HepG2 (cell line): ENCODE data around the gene IQCH. TPM values are rescaled to one million over a fixed set of nuclear protein-coding genes. Genes with fewer than 3 reads are reported as not detected.

Experiments used
- AKAP8 ChIP-seq: sonication (generic); formaldehyde crosslinking; IDR thresholded peaks from 2 replicates; pipeline ENCODE4 v1.5.1; 2020; ENCODE audit warnings: mild to moderate bottlenecking, missing genetic modification reagents
- CCAR2 ChIP-seq: fragments of 200-400 bp; formaldehyde crosslinking; optimal IDR thresholded peaks from 2 replicates; pipeline ENCODE3; 2018; ENCODE audit warnings: low read depth, mild to moderate bottlenecking, low read length, moderate library complexity
- FOXJ3 ChIP-seq: sonication (generic); formaldehyde crosslinking; IDR thresholded peaks from 2 replicates; pipeline ENCODE4 v1.4.0; 2020; ENCODE audit warnings: missing genetic modification reagents, mild to moderate bottlenecking, borderline replicate concordance
- HNRNPL ChIP-seq: fragments of 200-400 bp; formaldehyde crosslinking; IDR thresholded peaks from 2 replicates; pipeline ENCODE4 v1.6.1; 2017; ENCODE audit warnings: mild to moderate bottlenecking, low read depth, low read length
- IRF1 ChIP-seq: sonication (generic); formaldehyde crosslinking; IDR thresholded peaks from 2 replicates; pipeline ENCODE4 v1.4.0; 2020; ENCODE audit warnings: low read depth, mild to moderate bottlenecking, missing genetic modification reagents
- KLF15 ChIP-seq: sonication (generic); formaldehyde crosslinking; IDR thresholded peaks from 2 replicates; pipeline ENCODE4 v1.8.1; 2023; ENCODE audit warnings: borderline replicate concordance, mild to moderate bottlenecking, inconsistent platforms, missing genetic modification reagents, mixed read lengths
- MTA3 ChIP-seq: sonication (generic); formaldehyde crosslinking; IDR thresholded peaks from 2 replicates; pipeline ENCODE4 v1.4.0; 2020; ENCODE audit warnings: missing genetic modification reagents
- NRL ChIP-seq: sonication (generic); formaldehyde crosslinking; IDR thresholded peaks from 2 replicates; pipeline ENCODE4 v1.5.0; 2020; ENCODE audit warnings: missing genetic modification reagents, mild to moderate bottlenecking, moderate library complexity, borderline replicate concordance
- PAF1 ChIP-seq: IDR thresholded peaks from 2 replicates; pipeline ENCODE4 v1.6.1; 2016; ENCODE audit warnings: missing genetic modification reagents, missing compliant biosample characterization
- POLR2G ChIP-seq: fragments of 200-400 bp; formaldehyde crosslinking; IDR thresholded peaks from 2 replicates; pipeline ENCODE4 v1.6.1; 2018; ENCODE audit warnings: mild to moderate bottlenecking, low read depth, low read length, moderate library complexity
- ZBTB21 ChIP-seq: sonication (generic); formaldehyde crosslinking; IDR thresholded peaks from 2 replicates; pipeline ENCODE4 v1.4.0; 2020; ENCODE audit warnings: missing genetic modification reagents
- ZKSCAN8 ChIP-seq: IDR thresholded peaks from 2 replicates; pipeline ENCODE4 v1.6.1; 2016; ENCODE audit warnings: borderline replicate concordance, missing genetic modification reagents, missing compliant biosample characterization
- ZNF552 ChIP-seq: sonication (generic); formaldehyde crosslinking; IDR thresholded peaks from 2 replicates; pipeline ENCODE4 v1.9.0; 2022; ENCODE audit warnings: missing genetic modification reagents, mild to moderate bottlenecking, borderline replicate concordance
- ZNF646 ChIP-seq: sonication (generic); formaldehyde crosslinking; IDR thresholded peaks from 2 replicates; pipeline ENCODE4 v1.9.0; 2021; ENCODE audit warnings: mild to moderate bottlenecking, missing genetic modification reagents
- ZNF674 ChIP-seq: sonication (generic); formaldehyde crosslinking; IDR thresholded peaks from 2 replicates; pipeline ENCODE4 v1.5.0; 2020; ENCODE audit warnings: low read depth, mild to moderate bottlenecking, missing genetic modification reagents
- polyA plus RNA-seq, 8 experiments: library from polyadenylated mRNA; depleted of rRNA in 3 of 8; stranded (reverse) in 7 of 8; unstranded in 1 of 8; fragments of >200 nt; fragmentation: Illumina TruSeq in 4 of 8; extraction: Trizol in 4 of 8; gene quantifications; 2 replicates each; pipeline versions ENCODE4 v1.2.1 to v1.2.3, GENCODE V29; 2011 to 2016; ENCODE audit warnings: low read depth in 4 of 8, missing spikeins in 1 of 8, mixed read lengths in 1 of 8; ENCODE audit not compliant: insufficient read depth in 1 of 8
- total RNA-seq, 5 experiments: library from RNA; depleted of rRNA; stranded (reverse); fragments of >200 nt; fragmentation: Illumina TruSeq; extraction: Trizol; gene quantifications; 2 replicates each; pipeline ENCODE4 v1.2.3, GENCODE V29; 2016; ENCODE audit warnings: low read depth in 1 of 5
- TF ChIP-seq, protein P1 (sequence below): sonication (generic); formaldehyde crosslinking; IDR thresholded peaks from 2 replicates; pipeline ENCODE4 v1.5.0; 2020; ENCODE audit warnings: missing genetic modification reagents, mild to moderate bottlenecking, borderline replicate concordance
- TF ChIP-seq, protein P2 (sequence below): sonication (generic); formaldehyde crosslinking; IDR thresholded peaks from 2 replicates; pipeline ENCODE4 v1.8.0; 2022; ENCODE audit warnings: mild to moderate bottlenecking, missing genetic modification reagents; ENCODE audit not compliant: insufficient replicate concordance

The IQCH gene
- total and polyA plus RNA-seq, 2 of the 13 experiments (the other 11 are each of a cell fraction or from before 2014, with no cell fraction given): 0.16 to 0.55 TPM

DNA sequence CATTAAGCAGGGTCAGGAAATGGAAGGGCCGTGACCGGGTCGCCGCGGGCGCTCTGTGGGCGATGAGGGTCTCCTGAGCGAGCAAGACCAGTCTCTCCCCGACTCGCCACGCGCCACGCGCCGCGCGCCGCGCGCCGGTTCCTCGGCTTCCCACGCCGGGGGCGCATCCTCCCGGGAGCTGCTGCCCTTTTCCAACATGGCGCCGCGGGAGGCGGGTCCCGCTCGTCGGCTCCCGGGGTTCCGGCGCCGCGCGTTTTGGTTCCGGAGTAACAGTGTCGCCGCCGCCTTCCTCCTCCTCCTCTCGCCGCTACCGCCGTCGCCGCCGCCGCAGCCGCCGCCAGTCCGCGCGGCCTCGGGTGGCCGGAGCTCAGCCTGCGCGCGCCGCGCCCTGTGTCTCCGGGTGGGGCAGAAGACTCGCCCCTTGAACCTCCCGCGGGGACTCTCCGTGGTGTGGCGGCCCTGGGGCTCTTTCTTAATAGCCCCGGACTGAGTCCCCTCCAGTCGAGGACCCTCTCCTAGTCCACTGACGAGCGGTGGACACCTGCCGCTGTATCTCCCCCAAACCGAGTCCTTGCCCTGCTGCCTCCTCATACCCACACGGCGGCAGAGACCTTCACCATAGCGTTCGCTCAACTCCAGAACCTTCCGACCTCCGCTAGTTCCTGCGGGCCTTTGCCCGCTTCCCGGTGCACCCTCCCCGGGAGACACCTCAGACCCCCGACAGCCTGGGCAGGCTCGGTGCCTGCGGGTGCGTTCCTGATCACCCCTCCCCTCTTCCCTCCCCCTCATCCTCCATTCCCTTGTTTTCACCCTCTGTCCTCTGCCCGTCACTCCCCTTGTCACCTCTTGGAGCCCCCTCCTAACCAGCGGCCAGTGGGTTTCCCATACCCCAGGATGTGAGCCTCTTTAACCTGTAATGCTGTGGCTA is 288.1 kb downstream of the IQCH start, which contains the start of gene MAP2K5 (continued):
- TF ChIP-seq IRF1 (no peak), ZBTB21 (CRISPR knock-in tag) (no peak), PAF1 (CRISPR knock-in tag) (no peak), HNRNPL (no peak), ZNF674 (CRISPR knock-in tag) (no peak), ZKSCAN8 (no peak; the same call in 1 of the 2 replicates), AKAP8 (CRISPR knock-in tag) (no peak), ZNF552 (CRISPR knock-in tag) (no peak), ZNF646 (CRISPR knock-in tag) (no peak), MTA3 (CRISPR knock-in tag) (no peak), NRL (CRISPR knock-in tag) (no peak), CCAR2 (no peak), KLF15 (CRISPR knock-in tag) (0 out of 2 replicates have a peak, but pooled peaks have one; percentile 47), FOXJ3 (CRISPR knock-in tag) (no peak), POLR2G (peak; percentile 89)
- TF ChIP-seq, protein P1, sequence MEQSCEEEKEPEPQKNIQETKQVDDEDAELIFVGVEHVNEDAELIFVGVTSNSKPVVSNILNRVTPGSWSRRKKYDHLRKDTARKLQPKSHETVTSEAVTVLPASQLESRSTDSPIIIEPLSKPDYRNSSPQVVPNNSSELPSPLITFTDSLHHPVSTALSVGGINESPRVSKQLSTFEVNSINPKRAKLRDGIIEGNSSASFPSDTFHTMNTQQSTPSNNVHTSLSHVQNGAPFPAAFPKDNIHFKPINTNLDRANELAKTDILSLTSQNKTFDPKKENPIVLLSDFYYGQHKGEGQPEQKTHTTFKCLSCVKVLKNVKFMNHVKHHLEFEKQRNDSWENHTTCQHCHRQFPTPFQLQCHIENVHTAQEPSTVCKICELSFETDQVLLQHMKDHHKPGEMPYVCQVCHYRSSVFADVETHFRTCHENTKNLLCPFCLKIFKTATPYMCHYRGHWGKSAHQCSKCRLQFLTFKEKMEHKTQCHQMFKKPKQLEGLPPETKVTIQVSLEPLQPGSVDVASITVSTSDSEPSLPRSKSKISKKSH: no peak
- TF ChIP-seq, protein P2, sequence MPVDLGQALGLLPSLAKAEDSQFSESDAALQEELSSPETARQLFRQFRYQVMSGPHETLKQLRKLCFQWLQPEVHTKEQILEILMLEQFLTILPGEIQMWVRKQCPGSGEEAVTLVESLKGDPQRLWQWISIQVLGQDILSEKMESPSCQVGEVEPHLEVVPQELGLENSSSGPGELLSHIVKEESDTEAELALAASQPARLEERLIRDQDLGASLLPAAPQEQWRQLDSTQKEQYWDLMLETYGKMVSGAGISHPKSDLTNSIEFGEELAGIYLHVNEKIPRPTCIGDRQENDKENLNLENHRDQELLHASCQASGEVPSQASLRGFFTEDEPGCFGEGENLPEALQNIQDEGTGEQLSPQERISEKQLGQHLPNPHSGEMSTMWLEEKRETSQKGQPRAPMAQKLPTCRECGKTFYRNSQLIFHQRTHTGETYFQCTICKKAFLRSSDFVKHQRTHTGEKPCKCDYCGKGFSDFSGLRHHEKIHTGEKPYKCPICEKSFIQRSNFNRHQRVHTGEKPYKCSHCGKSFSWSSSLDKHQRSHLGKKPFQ (CRISPR knock-in tag): no peak
